K562 (cell line): ENCODE measurements around the gene IRX1. TPM values are rescaled to one million over a fixed set of nuclear protein-coding genes. Genes with fewer than 3 reads are reported as not detected.

ENCODE experiments used
- CLOCK ChIP-seq: fragments of 250-450 bp; sonication (Bioruptor Pico); IDR thresholded peaks from 2 replicates; pipeline ENCODE4 v1.4.0; 2020; ENCODE audit warnings: mild to moderate bottlenecking, moderate library complexity, borderline replicate concordance
- HES1 ChIP-seq: fragments of 450-650 bp; IDR thresholded peaks from 2 replicates; pipeline ENCODE4 v1.6.1; 2016; ENCODE audit warnings: low read depth, mild to moderate bottlenecking, moderate library complexity
- HLTF ChIP-seq: fragments of 450-650 bp; IDR thresholded peaks from 2 replicates; pipeline ENCODE4 v1.6.1; 2016
- NR4A1 ChIP-seq, 2 experiments: fragments of 250-450 bp in 1 of 2; fragments of 450-650 bp in 1 of 2; sonication (Bioruptor Pico) in 1 of 2; IDR thresholded peaks; 2 replicates each; pipeline versions ENCODE4 v1.4.0 to v1.6.1; 2016 to 2020; ENCODE audit warnings: mild to moderate bottlenecking in 2 of 2, missing compliant biosample characterization in 1 of 2, missing genetic modification characterization in 1 of 2, moderate library complexity in 1 of 2
- PTBP1 ChIP-seq: fragments of 200-400 bp; formaldehyde crosslinking; IDR thresholded peaks from 2 replicates; pipeline ENCODE4 v1.6.1; 2017; ENCODE audit warnings: low read depth, low read length
- SP2 ChIP-seq: IDR thresholded peaks from 2 replicates; pipeline ENCODE4 v1.6.1; 2011; ENCODE audit warnings: mild to moderate bottlenecking, low read depth, low read length, moderate library complexity; ENCODE audit not compliant: poor library complexity, severe bottlenecking; ENCODE audit errors: extremely low read depth
- U2AF2 ChIP-seq: fragments of 200-400 bp; formaldehyde crosslinking; optimal IDR thresholded peaks from 2 replicates; pipeline ENCODE3; 2017; ENCODE audit warnings: low read depth, mild to moderate bottlenecking, low read length
- ZNF395 ChIP-seq: fragments of 200-800 bp; sonication (Bioruptor generic); IDR thresholded peaks from 2 replicates; pipeline ENCODE4 v1.6.1; 2017; ENCODE audit warnings: missing genetic modification characterization, missing compliant biosample characterization
- polyA plus RNA-seq, 8 experiments: library from polyadenylated mRNA; depleted of rRNA in 4 of 8; stranded (reverse) in 5 of 8; unstranded in 3 of 8; fragments of >200 nt; fragmentation: Nextera tagmentation in 2 of 8; fragmentation: Illumina TruSeq in 1 of 8; extraction: Ambion mirVana in 2 of 8; extraction: Trizol in 1 of 8; gene quantifications; 2 replicates each; pipeline versions ENCODE4 v1.2.1 to v1.2.3, GENCODE V29; 2011 to 2014; ENCODE audit warnings: inconsistent platforms in 1 of 8, missing spikeins in 1 of 8
- total RNA-seq, 7 experiments: library from RNA; depleted of rRNA in 6 of 7; stranded (reverse); fragments of >200 nt in 6 of 7; fragmentation: Illumina TruSeq in 2 of 7; extraction: Trizol in 2 of 7; gene quantifications; 2 replicates each; pipeline versions ENCODE4 v1.2.1 to v1.2.3, GENCODE V29; 2011 to 2021; ENCODE audit warnings: low replicate concordance in 1 of 7

Gene IRX1
- total and polyA plus RNA-seq, 9 of the 15 experiments (the other 6 are each of a cell fraction or from before 2014, with no cell fraction given) = not detected

DNA sequence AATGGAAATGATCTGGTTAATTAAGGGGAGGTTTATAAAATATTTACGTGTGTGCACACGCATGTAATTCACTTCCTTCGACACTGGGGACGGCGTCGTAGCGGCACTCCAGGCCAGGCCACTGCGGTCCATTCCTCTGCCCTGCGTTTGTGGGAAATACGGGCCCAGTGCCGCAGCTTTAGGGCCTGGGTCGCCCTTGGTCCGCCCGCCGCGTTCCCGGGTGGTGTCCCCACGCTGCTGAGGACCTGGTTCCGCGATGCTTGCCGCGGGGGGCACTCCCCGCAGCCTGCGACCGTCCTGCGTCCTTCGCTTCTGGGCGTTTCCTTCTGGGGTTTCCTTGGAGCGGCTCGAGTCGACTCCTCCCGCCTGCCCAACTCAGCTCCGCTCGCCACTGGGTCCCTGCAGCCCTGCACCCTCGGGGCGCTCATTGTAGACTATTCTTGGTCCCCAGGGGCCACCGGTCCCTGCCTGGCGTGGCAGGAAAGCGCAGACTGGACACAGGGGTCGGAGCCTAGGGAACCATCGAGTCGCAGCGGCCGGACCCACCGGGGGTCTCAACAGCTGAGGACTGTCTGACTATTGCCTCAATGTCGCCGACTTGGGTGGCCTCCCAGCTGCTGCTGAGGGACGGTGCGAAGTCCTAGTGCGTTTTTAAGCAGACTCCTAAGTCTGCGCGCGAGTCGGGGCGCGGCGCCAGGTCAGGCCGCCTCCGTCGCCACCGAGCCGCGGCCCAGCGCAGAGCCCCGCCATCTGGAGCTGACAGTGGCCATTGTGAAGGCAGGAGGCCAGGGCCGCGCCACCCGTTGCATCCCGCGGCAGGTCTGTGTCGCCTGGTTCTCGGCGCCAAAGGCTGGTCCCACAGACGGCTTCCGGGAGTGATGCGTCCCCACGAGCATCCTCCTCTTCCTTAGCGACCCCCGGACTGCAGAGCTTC, 4.4 kb upstream of the IRX1 start (continued):
- TF ChIP-seq PTBP1 = no peak
- no peak for TF ChIP-seq HLTF
- TF ChIP-seq ZNF395 (CRISPR knock-in tag) = no peak
- TF ChIP-seq CLOCK (CRISPR knock-in tag) = no peak
- TF ChIP-seq U2AF2 = no peak
- TF ChIP-seq HES1 = no peak
- no peak for TF ChIP-seq SP2
- no peak for TF ChIP-seq NR4A1 (CRISPR knock-in tag; IDR thresholded peaks at IDR 0.05)
- no peak for TF ChIP-seq NR4A1 (tag; IDR thresholded peaks at IDR 0.05)
